HG02981 (cell line): ENCODE measurements around the gene BCL6.
A peak's percentile ranks its signal among the peaks of the same experiment; 100 is the strongest.

ENCODE experiments used
- ATAC-seq: cut with Tn5 transposase; IDR thresholded peaks from one replicate; pipeline ENCODE4 v1.9.1; 2021; ENCODE audit warnings: mild to moderate bottlenecking, moderate library complexity; ENCODE audit not compliant: unreplicated experiment

Gene BCL6

DNA sequence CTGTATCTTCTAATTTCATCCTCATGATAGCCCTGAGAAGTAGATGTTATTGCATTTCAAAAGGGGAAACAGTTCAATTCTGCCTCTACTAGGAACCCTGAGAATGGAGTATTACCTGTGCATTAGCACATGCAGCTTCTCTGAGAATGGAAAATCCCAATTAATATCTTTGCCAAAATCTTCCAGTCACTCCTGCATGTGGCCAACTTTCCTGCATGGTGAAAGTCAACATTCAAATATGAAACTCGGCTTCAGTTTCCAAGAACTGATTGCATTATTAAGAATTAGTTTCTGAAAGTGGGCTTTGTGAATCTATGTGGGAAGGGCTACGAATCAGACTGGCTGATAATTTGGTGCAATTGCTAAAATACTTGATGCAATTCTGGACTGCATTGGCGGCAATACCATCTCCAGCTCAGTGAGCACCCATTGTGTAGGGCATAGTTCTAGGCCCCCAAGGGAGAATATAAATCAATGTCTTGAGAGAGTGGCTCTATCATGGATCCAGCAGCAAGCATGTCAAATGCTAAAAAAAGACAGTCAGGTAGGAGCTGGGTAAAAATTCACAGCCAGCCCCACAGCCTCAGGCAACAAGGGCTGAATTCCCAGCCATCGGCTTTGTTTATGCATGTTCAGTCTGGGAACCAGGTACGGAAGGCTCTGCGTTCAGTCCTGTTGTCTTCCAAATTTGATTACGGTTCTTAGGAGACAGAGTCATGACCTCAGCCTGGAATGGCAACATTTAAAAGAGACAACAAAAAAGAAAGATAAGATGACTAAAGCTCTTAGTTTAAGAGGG lies 18.8 kb upstream of the BCL6 start:
- no peak for ATAC-seq

GRCh38 chr3:187762792-187763191 lies 17.5 kb upstream of the BCL6 start:
- no peak for ATAC-seq

GRCh38 chr3:187759601-187760000 lies 14.3 kb upstream of the BCL6 start:
- ATAC-seq = no peak

DNA sequence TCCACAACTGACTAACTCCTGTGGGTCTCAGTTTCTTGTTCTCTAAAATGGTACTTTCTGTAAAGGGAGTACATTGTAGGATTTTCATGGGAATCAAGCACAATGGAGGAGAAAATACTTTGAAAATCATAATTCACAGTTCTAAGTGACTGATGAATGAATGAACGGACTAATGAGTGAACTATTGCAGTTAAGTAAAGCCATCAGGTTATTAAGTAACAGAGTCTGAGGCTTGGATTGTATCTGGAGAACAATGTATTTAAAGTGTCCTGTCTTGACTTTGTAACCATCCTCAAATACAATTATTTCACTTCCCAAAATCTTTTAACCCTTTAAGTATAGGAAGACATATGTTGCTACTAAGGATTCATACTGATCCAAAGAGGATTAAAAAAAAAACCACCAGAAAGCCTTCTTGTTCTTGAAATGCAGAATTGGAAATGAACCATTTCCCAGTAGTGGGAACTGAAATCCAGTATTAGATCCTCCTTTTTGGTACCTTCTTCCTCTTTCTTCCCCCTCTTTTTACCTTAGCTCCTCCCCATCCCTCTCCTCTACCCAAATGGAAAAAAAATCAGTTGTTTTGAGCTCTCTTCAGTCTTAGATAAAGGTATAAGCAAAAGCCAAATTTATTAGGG lies 13.2 kb upstream of the BCL6 start:
- no peak for ATAC-seq

DNA sequence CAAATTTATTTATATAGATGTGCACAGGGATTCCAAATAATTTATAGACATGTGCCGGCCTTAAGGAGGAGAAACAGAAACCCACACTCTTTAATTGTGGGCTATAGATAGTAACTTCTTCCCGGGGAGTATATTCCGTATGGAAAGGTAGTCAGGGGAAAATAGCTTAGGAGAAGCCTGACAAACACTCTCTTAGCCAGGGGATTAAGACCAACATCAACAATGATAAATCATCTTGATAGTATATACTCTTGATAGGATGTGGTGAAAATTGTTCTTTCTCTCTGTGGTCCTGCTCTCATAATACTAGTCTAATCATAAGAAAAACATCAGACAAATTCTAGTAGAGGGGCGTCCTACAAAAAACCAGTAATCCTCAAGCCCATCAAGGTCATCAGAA lies 8.2 kb upstream of the BCL6 start:
- no peak for ATAC-seq

GRCh38 chr3:187750513-187751123 lies 5.3 kb upstream of the BCL6 start:
- no peak for ATAC-seq

DNA sequence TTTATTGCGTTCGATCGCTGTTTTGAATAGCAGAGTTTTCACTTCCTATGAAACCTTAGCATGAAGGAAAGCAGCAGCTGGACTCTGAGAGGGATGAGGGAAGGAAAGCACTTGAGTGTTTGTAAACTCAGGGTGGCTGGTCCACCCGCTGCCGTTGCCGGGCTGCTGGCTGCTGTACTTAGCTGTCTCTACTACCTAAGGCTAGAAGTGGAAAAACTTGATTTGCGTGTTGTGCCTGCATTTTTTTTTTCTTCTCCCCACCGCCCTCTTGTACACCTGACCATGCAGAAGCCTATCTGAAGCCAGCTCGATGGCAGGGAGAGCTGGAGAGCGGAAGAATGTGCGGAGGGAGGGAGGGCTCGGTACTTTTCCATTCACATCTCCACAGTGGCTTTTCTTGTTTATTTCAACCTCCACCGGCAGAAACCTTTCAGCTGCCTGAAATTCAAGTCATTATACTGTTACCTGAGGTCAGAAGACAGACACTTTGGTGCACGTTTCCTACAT lies 4.8 kb upstream of the BCL6 start:
- ATAC-seq = no peak

- peak; percentile 52 for ATAC-seq
These were observed 2.8 kb upstream of the BCL6 start for GRCh38 chr3:187748050-187748481.

GRCh38 chr3:187747506-187747905 lies 2.2 kb upstream of the BCL6 start:
- no peak for ATAC-seq

DNA sequence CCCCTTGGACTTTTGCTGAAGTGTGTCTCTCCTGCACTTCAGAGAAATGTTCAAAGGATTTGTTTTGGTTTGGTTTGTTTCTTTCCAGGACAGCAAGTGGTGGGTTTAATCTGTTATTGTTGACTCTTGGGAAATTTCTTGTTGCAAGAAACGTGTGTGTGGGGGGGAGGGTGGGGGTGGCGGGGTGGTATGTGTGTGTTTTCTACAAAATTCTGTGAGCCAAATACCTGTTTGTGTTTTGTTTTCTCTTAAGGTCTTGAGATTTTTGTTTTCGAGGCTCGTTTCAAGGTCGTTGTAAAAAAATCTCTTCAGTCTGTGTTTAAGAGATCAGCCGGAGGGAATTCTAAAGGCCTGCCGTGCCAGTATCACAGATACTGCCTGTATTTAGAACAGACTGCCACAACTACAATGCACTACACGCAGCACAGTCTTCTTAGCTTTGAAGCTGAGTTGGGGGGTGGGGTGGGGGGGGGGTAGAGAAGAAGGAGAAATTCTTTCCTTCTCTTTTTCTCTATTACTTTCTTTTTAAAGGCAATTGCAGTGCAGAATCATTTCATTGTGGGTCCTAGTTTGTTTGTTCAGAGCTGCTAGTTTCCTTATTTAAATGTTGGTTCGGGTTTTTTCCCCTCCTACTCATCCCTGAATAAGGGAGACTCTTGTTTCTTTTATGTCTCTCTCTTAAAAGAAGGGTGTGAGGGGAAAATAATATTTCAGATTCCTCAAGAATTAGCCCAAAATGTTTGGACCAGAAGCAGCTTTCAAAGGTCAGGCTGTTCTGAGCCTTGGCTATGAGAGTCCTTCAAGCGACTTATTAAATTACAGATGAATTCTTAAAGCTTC lies 1.4 kb upstream of the BCL6 start:
- no peak for ATAC-seq

DNA sequence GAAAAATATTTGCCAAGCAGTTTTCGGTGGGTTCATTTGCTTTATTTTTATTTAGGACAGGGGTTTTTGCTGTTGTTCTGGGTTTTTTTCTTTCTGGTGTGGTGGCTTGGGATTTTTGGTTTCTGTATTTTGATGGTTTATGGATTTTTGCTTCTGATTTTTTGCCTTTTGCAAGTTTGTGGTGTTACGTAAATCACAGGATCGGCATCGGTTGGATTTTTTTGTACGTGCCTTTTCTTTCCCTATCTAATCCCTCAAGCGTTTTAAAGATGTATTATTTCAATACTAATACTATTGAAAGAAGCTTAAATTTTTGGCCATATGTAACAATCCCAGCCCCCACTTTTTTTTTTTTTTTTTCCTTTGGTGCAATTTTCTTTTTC lies 782 bp upstream of the BCL6 start:
- ATAC-seq = no peak

- no peak for ATAC-seq
These were observed 808 bp downstream of the BCL6 start for GRCh38 chr3:187744169-187745151.

DNA sequence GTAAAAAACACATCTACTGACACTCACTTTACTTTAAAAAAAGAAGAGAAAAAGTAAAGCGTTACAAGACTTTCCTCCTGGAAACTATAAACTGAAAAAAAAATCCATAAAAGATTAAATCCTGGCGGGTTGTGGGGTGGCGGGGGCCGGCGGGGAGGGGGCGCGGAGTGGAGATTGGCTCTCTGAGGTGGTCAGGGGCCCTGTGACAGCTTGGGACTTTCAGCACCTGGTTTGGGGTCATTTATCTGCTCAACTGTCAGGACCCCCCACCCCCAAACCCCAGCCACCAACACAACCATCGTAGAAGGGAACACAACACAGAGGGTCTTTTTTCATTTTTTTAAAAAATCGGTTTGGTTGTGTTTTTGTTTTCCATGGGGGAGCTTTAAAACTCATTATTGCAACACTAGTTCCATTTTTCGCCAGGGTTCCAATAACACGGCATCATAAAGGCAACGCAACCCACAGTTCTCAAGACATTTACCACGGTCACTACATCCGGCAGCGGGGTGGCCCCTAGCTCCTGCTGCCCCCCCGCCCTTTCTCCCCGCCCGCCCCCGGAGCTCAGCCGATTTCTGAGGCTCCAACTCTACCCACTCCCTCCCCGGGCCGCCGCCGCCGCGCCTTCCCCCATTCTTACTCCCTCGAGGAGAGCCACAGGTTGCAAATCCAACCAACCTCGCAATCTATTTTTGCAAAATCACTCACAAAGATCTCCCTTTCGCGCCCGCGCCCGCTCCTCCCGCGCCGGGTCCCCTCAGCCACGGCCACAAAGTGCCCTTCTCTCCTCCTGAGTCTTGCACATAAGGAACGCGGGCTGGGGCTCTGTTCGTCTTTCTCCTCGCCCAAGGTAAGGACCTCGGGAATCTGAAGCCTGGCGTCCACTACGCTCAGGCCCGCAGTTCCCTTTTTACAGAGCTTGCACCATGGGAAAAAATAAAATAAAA lies 1.8 kb downstream of the BCL6 start:
- no peak for ATAC-seq

- ATAC-seq = no peak
These were observed 2.7 kb downstream of the BCL6 start for GRCh38 chr3:187742351-187743171.

GRCh38 chr3:187741403-187742350 lies 3.6 kb downstream of the BCL6 start:
- ATAC-seq = no peak

DNA sequence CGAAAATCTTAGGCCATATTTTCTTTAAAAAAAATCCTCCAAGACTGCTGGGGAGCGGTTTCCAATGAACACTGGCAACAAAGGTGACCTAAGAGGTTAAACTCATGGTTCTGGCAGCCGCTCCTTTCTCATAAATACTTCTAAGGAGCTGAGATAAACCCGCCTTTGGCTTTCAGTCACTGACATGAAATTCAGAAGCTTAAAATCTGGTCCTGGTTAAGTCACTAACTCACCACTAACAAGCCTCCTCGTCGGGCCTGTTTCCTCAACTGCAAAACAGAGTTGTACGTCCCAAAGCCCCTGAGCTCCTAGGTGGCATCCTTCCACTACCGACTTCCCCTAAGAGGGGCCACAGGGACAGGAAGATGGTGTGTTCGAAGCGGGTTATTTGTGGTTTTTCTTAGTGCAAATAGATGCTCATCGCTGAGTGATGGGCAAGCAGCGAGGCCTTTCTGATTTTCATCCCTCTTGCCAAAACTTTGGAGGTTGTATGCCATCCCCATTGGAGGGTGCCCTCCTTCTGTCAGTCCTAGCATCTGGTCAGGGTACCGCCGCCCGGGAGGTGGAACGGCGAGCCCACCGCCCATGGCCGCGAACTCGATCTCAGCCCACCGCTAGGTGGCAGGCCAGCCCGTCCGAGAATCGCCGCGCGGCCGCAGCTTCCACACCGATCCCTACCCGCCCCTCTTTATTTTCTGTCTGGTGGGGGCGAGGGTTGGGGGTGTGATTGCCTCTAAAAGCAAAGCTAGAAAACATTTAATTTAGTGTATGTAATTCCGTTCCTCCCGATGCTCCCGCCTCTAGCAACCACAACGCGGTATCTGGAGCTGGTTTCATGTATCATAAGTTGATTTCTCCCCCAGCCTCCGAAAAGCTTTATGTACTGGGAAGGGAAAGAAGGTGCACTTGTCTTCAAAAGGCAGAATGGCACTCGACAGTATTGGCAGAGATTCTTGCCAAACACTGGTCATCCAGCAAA lies 4.6 kb downstream of the BCL6 start:
- no peak for ATAC-seq
